Fibroblast of lung (primary cell): ENCODE data around the gene CCDC69. TPM values are rescaled to one million over a fixed set of nuclear protein-coding genes. Genes with fewer than 3 reads are reported as not detected.

Experiments
- DNase-seq, 2 donors: peaks; one replicate each; pipeline versions ENCODE4 v3.0.0 to v3.0.0-alpha.2; 2010; ENCODE audit warnings: low read depth in 2 of 2
- H2AFZ ChIP-seq: 2 replicates; pipeline ENCODE4 v1.5.1; 2012; ENCODE audit warnings: low read length, control low read depth, inconsistent platforms
- H3K27ac ChIP-seq: 2 replicates; pipeline ENCODE4 v1.5.1; 2011; ENCODE audit warnings: low read length, control low read depth; ENCODE audit not compliant: insufficient read depth
- H3K27me3 ChIP-seq: 2 replicates; pipeline ENCODE4 v1.5.1; 2011; ENCODE audit warnings: mild to moderate bottlenecking, low read length; ENCODE audit not compliant: control insufficient read depth, insufficient read depth
- H3K36me3 ChIP-seq: 2 replicates; pipeline ENCODE4 v1.5.1; 2011; ENCODE audit warnings: low read length; ENCODE audit not compliant: control insufficient read depth, insufficient read depth
- H3K4me1 ChIP-seq: 2 replicates; pipeline ENCODE4 v1.5.1; 2011; ENCODE audit warnings: low read length; ENCODE audit not compliant: control insufficient read depth, insufficient read depth; ENCODE audit errors: extremely low read depth
- H3K4me2 ChIP-seq: 2 replicates; pipeline ENCODE4 v1.5.1; 2011; ENCODE audit warnings: low read length, control low read depth; ENCODE audit not compliant: insufficient read depth; ENCODE audit errors: extremely low read depth
- H3K4me3 ChIP-seq, 4 experiments: fragments of 200-600 bp in 1 of 4; sonication (generic) in 1 of 4; replicated peaks in 1 of 4; 2 replicates each; pipeline ENCODE4 v1.5.1; 2011 to 2016; ENCODE audit warnings: low read length in 4 of 4, low read depth in 3 of 4, mild to moderate bottlenecking in 3 of 4, control low read depth in 2 of 4, inconsistent platforms in 1 of 4, mixed read lengths in 1 of 4; ENCODE audit not compliant: insufficient read depth in 1 of 4; ENCODE audit errors: control extremely low read depth in 1 of 4
- H3K79me2 ChIP-seq: 2 replicates; pipeline ENCODE4 v1.5.1; 2012; ENCODE audit warnings: mild to moderate bottlenecking, low read length, inconsistent platforms; ENCODE audit not compliant: control insufficient read depth, insufficient read depth
- H3K9ac ChIP-seq: 2 replicates; pipeline ENCODE4 v1.5.1; 2011; ENCODE audit warnings: mild to moderate bottlenecking, low read length, control low read depth; ENCODE audit not compliant: insufficient read depth
- H3K9me3 ChIP-seq: 2 replicates; pipeline ENCODE4 v1.5.1; 2012; ENCODE audit warnings: low read depth, low read length; ENCODE audit not compliant: control insufficient read depth, insufficient read depth
- H4K20me1 ChIP-seq: 2 replicates; pipeline ENCODE4 v1.5.1; 2011; ENCODE audit warnings: low read length; ENCODE audit not compliant: control insufficient read depth, insufficient read depth; ENCODE audit errors: extremely low read depth
- CTCF ChIP-seq, 2 donors: IDR thresholded peaks in 1 of 2; conservative IDR thresholded peaks in 1 of 2; 1 replicate in 1 of 2; 2 replicates in 1 of 2; pipeline ENCODE4 v1.5.1; 2011 to 2012; ENCODE audit warnings: low read length in 2 of 2, control low read depth in 1 of 2, inconsistent platforms in 1 of 2, low read depth in 1 of 2, mild to moderate bottlenecking in 1 of 2
- EZH2 ChIP-seq: IDR thresholded peaks from 2 replicates; pipeline ENCODE4 v1.5.1; 2012; ENCODE audit warnings: low read length, control low read depth, mild to moderate bottlenecking; ENCODE audit errors: missing control alignments
- polyA plus RNA-seq, 2 donors: library from polyadenylated mRNA; depleted of rRNA in 1 of 2; stranded (reverse) in 1 of 2; unstranded in 1 of 2; fragments of >200 nt; gene quantifications; 2 replicates each; pipeline ENCODE4 v1.2.1, GENCODE V29; 2011 to 2012; ENCODE audit warnings: missing spikeins in 1 of 2
- total RNA-seq: library from RNA; depleted of rRNA; stranded (reverse); fragments of >200 nt; gene quantifications from 2 replicates; pipeline ENCODE4 v1.2.1, GENCODE V29; 2014

Gene CCDC69
- total and polyA plus RNA-seq, 2 donors (not counting 1 experiment from before 2014, with no cell fraction given) = 1.5 to 4.0 TPM

- H2AFZ ChIP-seq = no peak overlapping the region
- no peaks in the 10 kb centered on the region for H3K9me3 ChIP-seq
- peaks cover 52% of the 10 kb centered on the region for H3K36me3 ChIP-seq
- H3K4me1 ChIP-seq = peaks cover 3% of the 10 kb centered on the region
- no peak overlapping the region for H3K4me2 ChIP-seq
- no peaks in the 10 kb centered on the region for H3K27me3 ChIP-seq
- no peak overlapping the region for H3K27ac ChIP-seq
- TF ChIP-seq CTCF (conservative IDR thresholded peaks at IDR 0.05 in 1 of 2, IDR thresholded peaks at IDR 0.05 in 1 of 2; ENCODE audit: low read depth in 1 of 2, low read length in 2 of 2) (no peak), EZH2 (no peak)
- no peaks in the 10 kb centered on the region for H4K20me1 ChIP-seq
- H3K79me2 ChIP-seq = peaks cover 26% of the 10 kb centered on the region
- H3K4me3 ChIP-seq = no peak overlapping the region
- no peak for DNase-seq
- H3K9ac ChIP-seq = no peak overlapping the region
Measured at GRCh38 chr5:151137067-151137825, 86.6 kb downstream of the CCDC69 start.

- peaks cover 63% of the 10 kb centered on the region for H3K36me3 ChIP-seq
- no peak for DNase-seq
- no peak overlapping the region for H3K4me3 ChIP-seq
- H3K27me3 ChIP-seq = no peaks in the 10 kb centered on the region
- H3K9ac ChIP-seq = no peak overlapping the region
- no peak overlapping the region for H3K4me2 ChIP-seq
- no peaks in the 10 kb centered on the region for H3K9me3 ChIP-seq
- no peaks in the 10 kb centered on the region for H4K20me1 ChIP-seq
- TF ChIP-seq EZH2 (no peak), CTCF (conservative IDR thresholded peaks at IDR 0.05 in 1 of 2, IDR thresholded peaks at IDR 0.05 in 1 of 2; ENCODE audit: low read depth in 1 of 2, low read length in 2 of 2) (no peak)
- H3K4me1 ChIP-seq = no peaks in the 10 kb centered on the region
- H3K79me2 ChIP-seq = peaks cover 4% of the 10 kb centered on the region
- H3K27ac ChIP-seq = no peak overlapping the region
- no peak overlapping the region for H2AFZ ChIP-seq
Measured at GRCh38 chr5:151134228-151134627, 89.7 kb downstream of the CCDC69 start.

GRCh38 chr5:151132963-151133362 is 90.9 kb downstream of the CCDC69 start:
- Histone ChIP-seq H3K36me3 (peaks cover 56% of the 10 kb centered on the region), H3K27ac (no peak overlapping the region), H2AFZ (no peak overlapping the region), H3K9me3 (no peaks in the 10 kb centered on the region), H4K20me1 (no peaks in the 10 kb centered on the region), H3K4me2 (no peak overlapping the region), H3K9ac (no peak overlapping the region), H3K79me2 (no peaks in the 10 kb centered on the region), H3K4me3 (no peak overlapping the region), H3K4me1 (no peaks in the 10 kb centered on the region), H3K27me3 (no peaks in the 10 kb centered on the region)
- TF ChIP-seq EZH2 = no peak
- no peak for TF ChIP-seq CTCF (conservative IDR thresholded peaks at IDR 0.05 in 1 of 2, IDR thresholded peaks at IDR 0.05 in 1 of 2; ENCODE audit: low read depth in 1 of 2, low read length in 2 of 2)
- DNase-seq = no peak

Other genes with a start within 250 kb of the CCDC69 start
- 126 and 182 TPM in 2 replicates for gene GPX3, start 203.5 kb downstream of the CCDC69 start, total RNA-seq
- gene GPX3, start 203.5 kb downstream of the CCDC69 start, polyA plus RNA-seq = 217 and 267 TPM in 2 replicates
- 54.7 and 59.1 TPM in 2 replicates for gene TNIP1, start 143.1 kb downstream of the CCDC69 start, total RNA-seq
- gene TNIP1, start 143.1 kb downstream of the CCDC69 start, polyA plus RNA-seq = 32.9 and 47.2 TPM in 2 replicates
- gene ANXA6, start 66.3 kb downstream of the CCDC69 start, total RNA-seq = 430 and 615 TPM in 2 replicates
- gene ANXA6, start 66.3 kb downstream of the CCDC69 start, polyA plus RNA-seq = 421 and 591 TPM in 2 replicates
- gene GM2A, start 29.1 kb upstream of the CCDC69 start, total RNA-seq = 24.9 and 28.2 TPM in 2 replicates
- 11.9 and 20.0 TPM in 2 replicates for gene GM2A, start 29.1 kb upstream of the CCDC69 start, polyA plus RNA-seq
- not detected in 2 replicates for gene SLC36A3, start 79.7 kb upstream of the CCDC69 start, total RNA-seq
- gene SLC36A3, start 79.7 kb upstream of the CCDC69 start, polyA plus RNA-seq = not detected in 2 replicates
- gene SLC36A2, start 123.5 kb upstream of the CCDC69 start, total RNA-seq = not detected in 2 replicates
- gene SLC36A2, start 123.5 kb upstream of the CCDC69 start, polyA plus RNA-seq = not detected in 2 replicates
- 3.9 and 4.6 TPM in 2 replicates for gene SLC36A1, start 223.5 kb upstream of the CCDC69 start, total RNA-seq
- 16.7 and 18.9 TPM in 2 replicates for gene SLC36A1, start 223.5 kb upstream of the CCDC69 start, polyA plus RNA-seq